H1 (cell line): Measurements from ENCODE around the gene RIMBP2. TPM values are rescaled to one million over a fixed set of nuclear protein-coding genes. Genes with fewer than 3 reads are reported as not detected.
A peak's percentile ranks its signal among the peaks of the same experiment; 100 is the strongest.

Experiments
- CTCF ChIA-PET: fragments of 300-600 bp; sonication (Branson Sonifier 250); formaldehyde crosslinking; loops from one replicate; lab custom pipeline; 2021; ENCODE audit not compliant: partially characterized antibody; lab: Charles Lee
- POLR2A ChIA-PET: fragments of 300-600 bp; sonication (Branson Sonifier 250); formaldehyde crosslinking; loops from one replicate; lab custom pipeline; 2021; ENCODE audit warnings: inconsistent platforms; ENCODE audit not compliant: partially characterized antibody; lab: Charles Lee
- DNase-seq, 2 experiments: peaks; one replicate each; pipeline versions ENCODE4 v3.0.0 to v3.0.0-alpha.2; 2010 to 2022; ENCODE audit warnings: low spot score in 2 of 2, low read depth in 1 of 2, mixed read lengths in 1 of 2
- FAIRE-seq: peaks from 2 replicates; lab custom pipeline; 2011; peaks lifted over from hg19 to GRCh38; lab: Jason Lieb, UNC
- H2AFZ ChIP-seq: 2 replicates; pipeline ENCODE4 v1.8.1; 2012; ENCODE audit warnings: low read length, inconsistent platforms
- H2AK5ac ChIP-seq: 2 replicates; pipeline ENCODE4 v1.6.1; 2013; ENCODE audit warnings: low read depth, low read length
- H2BK120ac ChIP-seq: replicated peaks from 2 replicates; pipeline ENCODE3; 2013; ENCODE audit warnings: low read depth, low read length, inconsistent platforms
- H2BK12ac ChIP-seq: 2 replicates; pipeline ENCODE4 v1.6.1; 2013; ENCODE audit warnings: low read depth, low read length
- H2BK15ac ChIP-seq: 2 replicates; pipeline ENCODE4 v1.6.1; 2013; ENCODE audit warnings: low read length
- H2BK20ac ChIP-seq: 2 replicates; pipeline ENCODE4 v1.6.1; 2013; ENCODE audit warnings: low read length
- H2BK5ac ChIP-seq: 2 replicates; pipeline ENCODE4 v1.6.1; 2013; ENCODE audit warnings: low read depth, low read length
- H3K14ac ChIP-seq: 2 replicates; pipeline ENCODE4 v1.6.1; 2013; ENCODE audit warnings: inconsistent platforms; ENCODE audit not compliant: insufficient read length
- H3K18ac ChIP-seq: 2 replicates; pipeline ENCODE4 v1.6.1; 2013; ENCODE audit warnings: low read length; ENCODE audit errors: extremely low read depth
- H3K23ac ChIP-seq: 2 replicates; pipeline ENCODE4 v1.6.1; 2013; ENCODE audit warnings: inconsistent platforms; ENCODE audit not compliant: insufficient read length
- H3K23me2 ChIP-seq: 2 replicates; pipeline ENCODE4 v1.6.1; 2013; ENCODE audit warnings: low read depth, low read length
- H3K27ac ChIP-seq: 2 replicates; pipeline ENCODE4 v1.6.1; 2011; ENCODE audit warnings: low read depth, low read length, inconsistent platforms
- H3K27me3 ChIP-seq, 4 experiments: replicated peaks in 1 of 4; 1 replicate in 1 of 4; 2 replicates in 3 of 4; pipeline versions ENCODE4 v1.6.1 to v1.8.1; 2011 to 2013; ENCODE audit warnings: low read length in 3 of 4, mild to moderate bottlenecking in 3 of 4, inconsistent platforms in 2 of 4, mixed read lengths in 2 of 4, moderate library complexity in 1 of 4; ENCODE audit not compliant: control insufficient read depth in 3 of 4, insufficient read depth in 3 of 4; ENCODE audit errors: extremely low read depth in 1 of 4
- H3K36me3 ChIP-seq, 4 experiments: 2 replicates each; pipeline versions ENCODE4 v1.6.1 to v1.8.1; 2011 to 2013; ENCODE audit warnings: mild to moderate bottlenecking in 4 of 4, low read length in 3 of 4, moderate library complexity in 2 of 4, control low read depth in 1 of 4, inconsistent platforms in 1 of 4; ENCODE audit not compliant: insufficient read depth in 4 of 4, control insufficient read depth in 2 of 4
- H3K4ac ChIP-seq: replicated peaks from 2 replicates; pipeline ENCODE3; 2013; ENCODE audit warnings: low read length, low read depth, mixed read lengths, inconsistent platforms; ENCODE audit not compliant: insufficient read length
- H3K4me1 ChIP-seq, 4 experiments: replicated peaks in 1 of 4; 1 replicate in 1 of 4; 2 replicates in 3 of 4; pipeline versions ENCODE4 v1.6.1 to v1.8.1; 2011 to 2013; ENCODE audit warnings: low read length in 3 of 4, inconsistent platforms in 2 of 4, mixed read lengths in 1 of 4; ENCODE audit not compliant: insufficient read depth in 4 of 4, control insufficient read depth in 3 of 4
- H3K4me2 ChIP-seq, 2 experiments: 2 replicates each; pipeline versions ENCODE4 v1.6.1 to v1.8.1; 2011 to 2013; ENCODE audit warnings: low read depth in 2 of 2, low read length in 2 of 2, control low read depth in 1 of 2, inconsistent platforms in 1 of 2, mild to moderate bottlenecking in 1 of 2; ENCODE audit not compliant: insufficient read depth in 1 of 2
- H3K4me3 ChIP-seq, 4 experiments: fragments of 200-600, 300-600 bp in 1 of 4; sonication (generic), shearing (Covaris generic), sonication (Bioruptor Twin) in 1 of 4; 2 replicates each; pipeline versions ENCODE4 v1.5.1 to v1.8.1; 2011 to 2016; ENCODE audit warnings: low read length in 4 of 4, low read depth in 3 of 4, control low read depth in 2 of 4, inconsistent platforms in 2 of 4, mild to moderate bottlenecking in 2 of 4, mixed read lengths in 1 of 4, moderate library complexity in 1 of 4; ENCODE audit not compliant: insufficient read depth in 2 of 4; ENCODE audit errors: extremely low read depth in 1 of 4
- H3K56ac ChIP-seq: replicated peaks from 2 replicates; pipeline ENCODE3; 2013; ENCODE audit warnings: low read depth, mild to moderate bottlenecking, mixed read lengths, low read length, inconsistent platforms; ENCODE audit not compliant: insufficient read length
- H3K79me1 ChIP-seq: 2 replicates; pipeline ENCODE4 v1.6.1; 2013; ENCODE audit warnings: low read depth, low read length, control low read depth
- H3K79me2 ChIP-seq, 2 experiments: 2 replicates each; pipeline versions ENCODE4 v1.6.1 to v1.8.1; 2012 to 2013; ENCODE audit warnings: low read length in 2 of 2, mild to moderate bottlenecking in 2 of 2, inconsistent platforms in 1 of 2; ENCODE audit not compliant: insufficient read depth in 2 of 2, control insufficient read depth in 1 of 2
- H3K9ac ChIP-seq, 4 experiments: replicated peaks in 1 of 4; 1 replicate in 1 of 4; 2 replicates in 3 of 4; pipeline versions ENCODE4 v1.6.1 to v1.8.1; 2011 to 2013; ENCODE audit warnings: low read depth in 3 of 4, low read length in 3 of 4, control low read depth in 2 of 4, mild to moderate bottlenecking in 2 of 4, moderate library complexity in 2 of 4, inconsistent platforms in 1 of 4; ENCODE audit errors: extremely low read depth in 1 of 4
- H3K9me3 ChIP-seq, 2 experiments: 2 replicates each; pipeline versions ENCODE4 v1.6.1 to v1.8.1; 2012 to 2013; ENCODE audit warnings: mild to moderate bottlenecking in 2 of 2, moderate library complexity in 2 of 2, control low read depth in 1 of 2, inconsistent platforms in 1 of 2, low read depth in 1 of 2, low read length in 1 of 2, mixed read lengths in 1 of 2; ENCODE audit not compliant: insufficient read depth in 2 of 2
- H4K20me1 ChIP-seq, 2 experiments: replicated peaks in 1 of 2; 2 replicates each; pipeline versions ENCODE3 to v1.8.1; 2011 to 2013; ENCODE audit warnings: inconsistent platforms in 2 of 2, low read length in 2 of 2, mild to moderate bottlenecking in 1 of 2; ENCODE audit not compliant: insufficient read depth in 2 of 2, control insufficient read depth in 1 of 2
- H4K5ac ChIP-seq: 2 replicates; pipeline ENCODE4 v1.6.1; 2013; ENCODE audit warnings: low read length, low read depth, mixed read lengths, inconsistent platforms; ENCODE audit not compliant: insufficient read length
- H4K8ac ChIP-seq: 2 replicates; pipeline ENCODE4 v1.8.0; 2013; ENCODE audit warnings: mild to moderate bottlenecking, moderate library complexity, low read length, inconsistent platforms; ENCODE audit not compliant: insufficient read depth; ENCODE audit errors: extremely low read depth
- H4K91ac ChIP-seq: replicated peaks from 2 replicates; pipeline ENCODE3; 2013; ENCODE audit warnings: low read length, mixed read lengths, inconsistent platforms; ENCODE audit not compliant: insufficient read length
- SP4 ChIP-seq: IDR thresholded peaks from 2 replicates; pipeline ENCODE4 v1.6.1; 2012; ENCODE audit warnings: low read length, inconsistent platforms
- WGBS, 2 experiments: shearing (Covaris generic) in 1 of 2; methylation state at CpG; one replicate each; pipeline versions ENCODE4 v1.1.6 to v1.1.7; 2013 to 2015; ENCODE audit warnings: low lambda C conversion rate in 2 of 2, mixed read lengths in 2 of 2, inconsistent platforms in 1 of 2, low coverage in 1 of 2, missing lambda C conversion rate in 1 of 2; ENCODE audit not compliant: insufficient replicate concordance in 2 of 2, insufficient coverage in 1 of 2, insufficient read length in 1 of 2; ENCODE audit errors: extremely low coverage in 1 of 2, missing lambda C conversion rate in 1 of 2; 5-methylcytosine and 5-hydroxymethylcytosine counted together
- polyA plus RNA-seq, 7 experiments: library from polyadenylated mRNA; depleted of rRNA in 3 of 7; stranded (reverse) in 5 of 7; unstranded in 2 of 7; fragments of >200 nt in 5 of 7; fragments of 200-250 nt in 2 of 7; gene quantifications; 1 replicate in 5 of 7; 2 replicates in 1 of 7; 4 replicates in 1 of 7; pipeline versions ENCODE4 v1.2.1 to v1.2.3, GENCODE V29; 2011 to 2013; ENCODE audit warnings: missing spikeins in 2 of 7, mixed read lengths in 2 of 7
- total RNA-seq: library from RNA; stranded (reverse); fragmentation: NEBNext Ultra II Directional; extraction: Animal tissue kit (Norgen Biotek cat#: 25700); gene quantifications from 2 replicates; pipeline ENCODE4 v1.2.1, GENCODE V29; 2021

The RIMBP2 gene
- total and polyA plus RNA-seq, 2 of the 8 experiments (the other 6 are each of a cell fraction or from before 2014, with no cell fraction given), result 0.18 to 0.65 TPM

GRCh38 chr12:130619385-130620001 lies 96.6 kb downstream of the RIMBP2 start:
- Histone ChIP-seq H4K91ac (no peak overlapping the region), H4K8ac (no peak overlapping the region), H3K4ac (no peak overlapping the region), H3K18ac (no peak overlapping the region), H3K27ac (no peak overlapping the region), H3K4me1 (no peaks in the 10 kb centered on the region), H2BK5ac (no peak overlapping the region), H2BK12ac (no peak overlapping the region), H3K27me3 (no peaks in the 10 kb centered on the region), H3K23ac (no peak overlapping the region), H2BK120ac (no peak overlapping the region), H4K5ac (no peak overlapping the region), H2AK5ac (no peak overlapping the region), H3K9ac (no peak overlapping the region), H3K36me3 (no peaks in the 10 kb centered on the region), H4K20me1 (no peaks in the 10 kb centered on the region), H3K4me2 (no peak overlapping the region), H2BK20ac (0 out of 2 replicates have a peak overlapping the region, but pooled peaks have one; percentile 72), H3K14ac (no peak overlapping the region), H3K79me2 (no peaks in the 10 kb centered on the region), H3K79me1 (no peaks in the 10 kb centered on the region), H3K9me3 (no peaks in the 10 kb centered on the region; a peak in 1 of 4 replicates), H2BK15ac (no peak overlapping the region), H3K23me2 (no peaks in the 10 kb centered on the region), H2AFZ (no peak overlapping the region), H3K4me3 (no peak overlapping the region), H3K56ac (no peak overlapping the region)
- no peak for TF ChIP-seq SP4
- no peak for FAIRE-seq
- CTCF ChIA-PET, result interaction anchor here (0.6 kb wide), 2 partner anchors 56 to 78 kb away, joined by 3 read pairs; no protein-coding TSS in a partner anchor
- POLR2A ChIA-PET, result no interaction called here
- 95% methylated on average over 16 of the region's 16 CpGs; no CpG with 5 or more reads in 1 of the 2 experiments for WGBS, 2 experiments
- no peak for DNase-seq
